Parathyroid adenoma (tissue), 2 donors: ENCODE measurements around the gene WASF3.

Source experiments
- H2AFZ ChIP-seq: fragments of 300-600 bp; sonication (generic); one replicate; pipeline ENCODE4 v1.7.0; 2017; ENCODE audit warnings: antibody characterized with exemption, mild to moderate bottlenecking
- H3K27ac ChIP-seq: fragments of 300-600 bp; sonication (generic); one replicate; pipeline ENCODE4 v1.7.0; 2017
- H3K27me3 ChIP-seq: fragments of 300-600 bp; sonication (generic); one replicate; pipeline ENCODE4 v1.7.0; 2017; ENCODE audit warnings: low read length; ENCODE audit not compliant: control insufficient read depth, insufficient read depth
- H3K36me3 ChIP-seq: fragments of 300-600 bp; sonication (generic); one replicate; pipeline ENCODE4 v1.7.0; 2017; ENCODE audit warnings: low read length; ENCODE audit not compliant: control insufficient read depth, insufficient read depth
- H3K4me1 ChIP-seq: fragments of 300-600 bp; sonication (generic); one replicate; pipeline ENCODE4 v1.7.0; 2017; ENCODE audit warnings: control low read depth
- H3K4me2 ChIP-seq: fragments of 300-600 bp; sonication (generic); one replicate; pipeline ENCODE4 v1.7.0; 2017; ENCODE audit warnings: low read length
- H3K4me3 ChIP-seq: fragments of 300-600 bp; sonication (generic); one replicate; pipeline ENCODE4 v1.7.0; 2017; ENCODE audit warnings: low read depth, low read length
- H3K79me2 ChIP-seq: fragments of 300-600 bp; sonication (generic); one replicate; pipeline ENCODE4 v1.7.0; 2017; ENCODE audit warnings: control low read depth
- H3K9ac ChIP-seq: fragments of 300-600 bp; sonication (generic); one replicate; pipeline ENCODE4 v1.7.0; 2017; ENCODE audit warnings: mild to moderate bottlenecking
- H3K9me3 ChIP-seq: fragments of 300-600 bp; sonication (generic); one replicate; pipeline ENCODE4 v1.7.0; 2017; ENCODE audit warnings: low read length; ENCODE audit not compliant: control insufficient read depth
- CTCF ChIP-seq: fragments of 300-600 bp; sonication (generic); IDR thresholded peaks from one replicate; pipeline ENCODE4 v1.7.0; 2017; ENCODE audit warnings: antibody characterized with exemption, mild to moderate bottlenecking
- donor health status: primary hyperparathyroidism.

Gene WASF3

GRCh38 chr13:26526702-26527216 is 30.7 kb upstream of the WASF3 start:
- Histone ChIP-seq H3K36me3 (no peaks in the 10 kb centered on the region), H3K4me2 (no peak overlapping the region)
- TF ChIP-seq CTCF, result no peak

DNA sequence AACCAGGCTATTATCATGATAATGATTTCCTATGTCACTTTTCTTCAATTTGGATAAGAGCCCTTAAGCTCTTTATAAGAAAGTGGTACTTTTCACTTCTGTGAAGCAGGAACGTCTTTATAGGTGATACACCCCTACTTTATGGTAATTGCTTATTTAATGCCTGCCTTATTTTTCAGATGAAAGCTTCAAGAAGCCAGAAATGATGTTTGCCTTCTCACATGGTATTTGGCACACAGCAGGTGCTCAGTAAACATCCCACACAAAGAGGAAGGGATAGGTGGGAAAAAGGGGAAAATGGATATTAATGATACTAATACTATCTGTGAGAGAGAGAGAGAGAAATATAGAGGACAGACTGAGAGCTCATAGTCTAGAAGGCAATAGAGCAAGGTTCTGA is 29.0 kb upstream of the WASF3 start:
- Histone ChIP-seq H3K27me3 (no peaks in the 10 kb centered on the region), H3K4me3 (no peak overlapping the region), H3K79me2 (no peaks in the 10 kb centered on the region), H3K4me2 (no peak overlapping the region), H3K36me3 (no peaks in the 10 kb centered on the region), H3K9me3 (no peaks in the 10 kb centered on the region), H2AFZ (no peak overlapping the region), H3K27ac (no peak overlapping the region), H3K9ac (no peak overlapping the region), H3K4me1 (no peaks in the 10 kb centered on the region)
- no peak for TF ChIP-seq CTCF

More at GRCh38 chr13:26526702-26527216, 30.7 kb upstream of the WASF3 start:
- Histone ChIP-seq H2AFZ (no peak overlapping the region), H3K4me3 (no peak overlapping the region), H3K27ac (no peak overlapping the region), H3K4me1 (no peaks in the 10 kb centered on the region), H3K79me2 (no peaks in the 10 kb centered on the region), H3K27me3 (no peaks in the 10 kb centered on the region), H3K9ac (no peak overlapping the region), H3K9me3 (no peaks in the 10 kb centered on the region)

DNA sequence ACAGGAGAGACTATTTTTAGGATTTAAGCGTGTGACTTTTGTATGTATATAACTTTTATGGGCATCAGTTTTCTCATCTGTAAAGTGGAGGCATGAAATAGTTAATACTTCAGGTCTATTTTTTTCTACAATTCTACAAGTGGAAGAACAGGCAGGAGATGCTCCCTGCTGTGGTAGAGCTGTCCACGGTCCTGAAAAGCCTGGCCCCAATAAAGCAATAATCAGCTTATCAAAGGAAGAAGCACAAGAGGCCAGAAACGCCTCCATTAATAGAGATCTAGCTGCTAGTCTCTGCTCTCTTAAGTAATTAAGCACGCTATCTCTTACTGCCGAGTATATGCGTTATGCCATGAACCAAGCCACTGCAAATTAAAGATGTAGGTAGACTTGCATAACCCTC is 28.0 kb upstream of the WASF3 start:
- H3K9me3 ChIP-seq, result no peaks in the 10 kb centered on the region
- H3K4me3 ChIP-seq, result no peak overlapping the region
- H3K36me3 ChIP-seq, result no peaks in the 10 kb centered on the region
- H3K27ac ChIP-seq, result no peak overlapping the region
- H3K79me2 ChIP-seq, result no peaks in the 10 kb centered on the region
- H3K4me1 ChIP-seq, result no peaks in the 10 kb centered on the region
- TF ChIP-seq CTCF, result no peak
- no peak overlapping the region for H3K4me2 ChIP-seq
- H3K9ac ChIP-seq, result no peak overlapping the region
- H3K27me3 ChIP-seq, result no peaks in the 10 kb centered on the region
- H2AFZ ChIP-seq, result no peak overlapping the region

DNA sequence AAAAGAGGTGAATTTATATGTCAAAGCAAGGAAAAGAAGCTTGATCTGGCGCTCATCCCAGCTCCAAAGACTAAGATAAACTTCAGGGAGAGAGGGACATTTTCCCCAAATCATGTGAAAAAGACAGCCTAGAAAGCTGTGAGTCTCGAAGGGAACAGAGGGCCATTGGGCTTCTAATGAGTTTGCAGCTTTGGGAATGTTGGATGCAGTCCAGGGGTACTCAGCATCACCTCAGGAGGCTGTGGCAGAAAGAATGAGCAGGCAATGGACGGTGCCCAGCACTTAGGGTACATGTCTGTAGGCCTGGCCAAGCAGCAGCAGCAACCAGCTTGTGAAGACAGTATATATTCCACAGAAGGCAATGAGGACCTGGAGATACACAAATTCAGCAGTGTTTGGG is 25.7 kb upstream of the WASF3 start:
- Histone ChIP-seq H3K79me2 (no peaks in the 10 kb centered on the region), H3K36me3 (no peaks in the 10 kb centered on the region), H3K9me3 (no peaks in the 10 kb centered on the region), H3K27ac (no peak overlapping the region), H3K4me3 (no peak overlapping the region), H2AFZ (no peak overlapping the region), H3K9ac (no peak overlapping the region), H3K27me3 (no peaks in the 10 kb centered on the region), H3K4me1 (no peaks in the 10 kb centered on the region), H3K4me2 (no peak overlapping the region)
- no peak for TF ChIP-seq CTCF

GRCh38 chr13:26534036-26534726 is 23.3 kb upstream of the WASF3 start:
- Histone ChIP-seq H3K36me3 (no peaks in the 10 kb centered on the region), H3K27ac (no peak overlapping the region), H3K9ac (no peak overlapping the region), H3K79me2 (no peaks in the 10 kb centered on the region), H3K9me3 (no peaks in the 10 kb centered on the region), H2AFZ (no peak overlapping the region), H3K4me3 (no peak overlapping the region), H3K4me2 (no peak overlapping the region), H3K4me1 (no peaks in the 10 kb centered on the region), H3K27me3 (no peaks in the 10 kb centered on the region)
- no peak for TF ChIP-seq CTCF
